RWPE2 (cell line): ENCODE results near the gene DEXI.

Source experiments
- ATAC-seq: fragments of 200-7000 bp; cut with Tn5 transposase; 3 replicates; pipeline ENCODE4 v1.9.1; 2021; ENCODE audit warnings: low read depth
- DNase-seq: peaks from one replicate; pipeline ENCODE4 v3.0.0-alpha.2; 2020; ENCODE audit warnings: low spot score
- H3K27ac ChIP-seq: fragments of 450-650 bp; 2 replicates; pipeline ENCODE4 v1.5.1; 2017; ENCODE audit warnings: mild to moderate bottlenecking; ENCODE audit not compliant: poor library complexity, severe bottlenecking
- H3K27me3 ChIP-seq: fragments of 250-450 bp; sonication (Bioruptor Pico); 2 replicates; pipeline ENCODE4 v1.5.1; 2021; ENCODE audit warnings: mild to moderate bottlenecking, moderate library complexity; ENCODE audit not compliant: insufficient read depth, poor library complexity, severe bottlenecking
- H3K36me3 ChIP-seq: fragments of 250-450 bp; sonication (Bioruptor Pico); 2 replicates; pipeline ENCODE4 v1.5.1; 2020; ENCODE audit warnings: low read depth, mild to moderate bottlenecking, moderate library complexity
- H3K4me1 ChIP-seq: fragments of 250-450 bp; sonication (Bioruptor Pico); 2 replicates; pipeline ENCODE4 v1.5.1; 2021; ENCODE audit warnings: mild to moderate bottlenecking, moderate library complexity; ENCODE audit not compliant: insufficient read depth, poor library complexity, severe bottlenecking
- H3K4me3 ChIP-seq: fragments of 250-450 bp; sonication (Bioruptor Pico); 2 replicates; pipeline ENCODE4 v1.5.1; 2021; ENCODE audit warnings: mild to moderate bottlenecking, moderate library complexity; ENCODE audit not compliant: severe bottlenecking
- H3K9me3 ChIP-seq: fragments of 250-450 bp; sonication (Bioruptor Pico); 2 replicates; pipeline ENCODE4 v1.5.1; 2021; ENCODE audit warnings: mild to moderate bottlenecking, moderate library complexity; ENCODE audit not compliant: severe bottlenecking
- CTCF ChIP-seq: fragments of 450-650 bp; IDR thresholded peaks from one replicate; pipeline ENCODE4 v1.5.1; 2017; ENCODE audit warnings: mild to moderate bottlenecking, moderate library complexity; ENCODE audit not compliant: poor library complexity, severe bottlenecking

DEXI gene

GRCh38 chr16:10941127-10941933 is 938 bp downstream of the DEXI start:
- Histone ChIP-seq H3K4me1 (peaks cover 12% of the 10 kb centered on the region), H3K36me3 (peaks cover 10% of the 10 kb centered on the region; the same call in 1 of the 2 replicates), H3K27ac (peak overlapping the region; percentile 43), H3K9me3 (no peaks in the 10 kb centered on the region), H3K27me3 (no peaks in the 10 kb centered on the region), H3K4me3 (peak overlapping the region; percentile 47)
- no peak for TF ChIP-seq CTCF
- ATAC-seq (peak; percentile 24; the same call in 2 of the 3 replicates), DNase-seq (no peak)

- ATAC-seq: no peak
- Histone ChIP-seq H3K36me3 (peaks cover 10% of the 10 kb centered on the region; the same call in 1 of the 2 replicates), H3K27ac (peak overlapping the region; percentile 43), H3K4me1 (peaks cover 5% of the 10 kb centered on the region), H3K27me3 (no peaks in the 10 kb centered on the region), H3K9me3 (no peaks in the 10 kb centered on the region), H3K4me3 (peak overlapping the region; percentile 47)
- TF ChIP-seq CTCF: no peak
- no peak for DNase-seq
These were observed 1.7 kb downstream of the DEXI start for GRCh38 chr16:10940501-10941079.

- no peaks in the 10 kb centered on the region for H3K9me3 ChIP-seq
- DNase-seq (no peak), ATAC-seq (no peak)
- peaks cover 10% of the 10 kb centered on the region; the same call in 1 of the 2 replicates for H3K36me3 ChIP-seq
- H3K27me3 ChIP-seq: no peaks in the 10 kb centered on the region
- no peak for TF ChIP-seq CTCF
- H3K27ac ChIP-seq: no peak overlapping the region
- H3K4me3 ChIP-seq: no peak overlapping the region
- no peaks in the 10 kb centered on the region for H3K4me1 ChIP-seq
These were observed 2.5 kb downstream of the DEXI start for GRCh38 chr16:10939649-10940234.

GRCh38 chr16:10938796-10939648 is 3.2 kb downstream of the DEXI start:
- Histone ChIP-seq H3K9me3 (no peaks in the 10 kb centered on the region), H3K36me3 (peaks cover 12% of the 10 kb centered on the region), H3K27ac (no peak overlapping the region), H3K4me1 (no peaks in the 10 kb centered on the region), H3K4me3 (no peak overlapping the region), H3K27me3 (no peaks in the 10 kb centered on the region)
- no peak for ATAC-seq
- DNase-seq: no peak
- no peak for TF ChIP-seq CTCF
